ENCODE results near the gene ZNF516. TPM values are rescaled to one million over a fixed set of nuclear protein-coding genes. Genes with fewer than 3 reads are reported as not detected.

Gene ZNF516
- total RNA-seq, 6 experiments from 2014 or later = 10.2 to 16.0 (median 13.7) TPM

GRCh38 chr18:76502551-76502950, 7.5 kb upstream of the ZNF516 start:
- H3K27me3 ChIP-seq = no peaks in the 10 kb centered on the region
- no peak for DNase-seq
- no peaks in the 10 kb centered on the region for H3K9me3 ChIP-seq
- TF ChIP-seq POLR2A (IDR thresholded peaks at IDR 0.05) (no peak), CTCF (IDR thresholded peaks at IDR 0.05) (no peak)
- intact Hi-C loops (cut with DNase I) = no loop called here
- ATAC-seq = peak; percentile 57 to 79 (median 76)
- no peak overlapping the region for H3K4me3 ChIP-seq
- no peak overlapping the region for H3K27ac ChIP-seq
- no peaks in the 10 kb centered on the region for H3K36me3 ChIP-seq
- WGBS (ENCODE audit: insufficient coverage, low coverage, low lambda C conversion rate, missing lambda C conversion rate) = 45% methylated on average over 7 of the region's 7 CpGs
- H3K4me1 ChIP-seq = no peaks in the 10 kb centered on the region

GRCh38 chr18:76499637-76500340, 4.7 kb upstream of the ZNF516 start:
- H3K27me3 ChIP-seq = no peaks in the 10 kb centered on the region
- ATAC-seq (no peak), DNase-seq (no peak)
- no peaks in the 10 kb centered on the region for H3K9me3 ChIP-seq
- TF ChIP-seq CTCF (IDR thresholded peaks at IDR 0.05) (no peak), POLR2A (IDR thresholded peaks at IDR 0.05) (no peak)
- WGBS (ENCODE audit: insufficient coverage, low coverage, low lambda C conversion rate, missing lambda C conversion rate) = 72% methylated on average over 10 of the region's 10 CpGs
- no peaks in the 10 kb centered on the region for H3K4me1 ChIP-seq
- intact Hi-C loops (cut with DNase I) = no loop called here
- no peaks in the 10 kb centered on the region for H3K36me3 ChIP-seq
- no peak overlapping the region for H3K27ac ChIP-seq
- H3K4me3 ChIP-seq = no peak overlapping the region

GRCh38 chr18:76499021-76499420, 4.0 kb upstream of the ZNF516 start:
- no peaks in the 10 kb centered on the region for H3K36me3 ChIP-seq
- H3K9me3 ChIP-seq = no peaks in the 10 kb centered on the region
- DNase-seq = no peak
- TF ChIP-seq CTCF (IDR thresholded peaks at IDR 0.05) = no peak
- no peak for TF ChIP-seq POLR2A (IDR thresholded peaks at IDR 0.05)
- 68% methylated on average over 8 of the region's 8 CpGs for WGBS (ENCODE audit: insufficient coverage, low coverage, low lambda C conversion rate, missing lambda C conversion rate)
- H3K27me3 ChIP-seq = no peaks in the 10 kb centered on the region
- intact Hi-C loops (cut with DNase I) = no loop called here
- no peak for ATAC-seq
- no peak overlapping the region for H3K27ac ChIP-seq
- H3K4me3 ChIP-seq = no peak overlapping the region
- no peaks in the 10 kb centered on the region for H3K4me1 ChIP-seq

GRCh38 chr18:76498064-76498463, 3.0 kb upstream of the ZNF516 start:
- Histone ChIP-seq H3K4me3 (no peak overlapping the region), H3K9me3 (no peaks in the 10 kb centered on the region), H3K27ac (no peak overlapping the region), H3K4me1 (no peaks in the 10 kb centered on the region), H3K36me3 (no peaks in the 10 kb centered on the region), H3K27me3 (no peaks in the 10 kb centered on the region)
- no peak for DNase-seq
- ATAC-seq = no peak
- intact Hi-C loops (cut with DNase I) = no loop called here
- no peak for TF ChIP-seq CTCF (IDR thresholded peaks at IDR 0.05)
- no peak for TF ChIP-seq POLR2A (IDR thresholded peaks at IDR 0.05)
- 28% methylated on average over 6 of the region's 6 CpGs for WGBS (ENCODE audit: insufficient coverage, low coverage, low lambda C conversion rate, missing lambda C conversion rate)
